ENCODE results near the gene ZBTB5. TPM values are rescaled to one million over a fixed set of nuclear protein-coding genes. Genes with fewer than 3 reads are reported as not detected.

The ZBTB5 gene
- total and polyA plus RNA-seq, 2 of the 13 experiments (the other 11 are each of a cell fraction or from before 2014, with no cell fraction given) = 12.5 to 20.5 TPM

DNA sequence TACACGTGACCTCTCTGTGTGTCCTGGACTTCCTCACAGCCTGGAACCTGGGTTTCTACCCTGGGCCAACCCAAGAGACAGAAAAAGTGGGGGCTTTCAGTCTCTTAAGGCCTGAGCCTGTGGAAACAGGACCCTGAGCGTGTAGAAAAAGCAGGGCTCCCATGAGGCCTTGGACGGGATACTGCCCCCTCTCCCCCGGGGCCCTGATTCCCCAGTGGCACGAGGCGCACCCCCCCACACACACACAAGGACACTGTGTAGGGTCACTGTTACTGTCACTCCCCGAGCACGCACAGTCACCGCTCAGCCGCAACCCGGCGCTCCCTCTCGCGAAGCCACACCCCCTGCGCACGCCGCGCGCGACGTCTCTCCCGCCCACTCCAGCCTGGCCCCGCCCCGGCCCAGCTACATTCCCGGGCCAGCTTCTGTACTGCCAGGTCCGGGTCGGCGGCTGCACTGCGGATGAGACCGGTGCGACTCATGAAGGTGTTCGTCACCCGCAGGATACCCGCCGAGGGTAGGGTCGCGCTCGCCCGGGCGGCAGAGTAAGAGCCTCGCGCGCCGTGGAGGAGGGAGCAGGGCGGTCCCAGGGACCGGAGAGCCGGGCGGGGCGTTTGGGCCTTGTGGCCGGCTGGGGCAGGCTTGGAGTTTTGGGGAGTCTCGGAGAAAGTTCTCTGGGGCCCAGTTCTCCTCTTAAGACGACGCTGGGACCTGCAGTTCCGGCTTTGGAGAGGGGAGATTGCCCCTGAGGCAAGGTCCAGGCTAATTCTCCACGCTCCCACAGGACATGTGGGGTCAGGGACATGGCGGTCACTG, 42.8 kb downstream of the ZBTB5 start, which contains the start of gene GRHPR (continued):
- TF ChIP-seq, protein P1, sequence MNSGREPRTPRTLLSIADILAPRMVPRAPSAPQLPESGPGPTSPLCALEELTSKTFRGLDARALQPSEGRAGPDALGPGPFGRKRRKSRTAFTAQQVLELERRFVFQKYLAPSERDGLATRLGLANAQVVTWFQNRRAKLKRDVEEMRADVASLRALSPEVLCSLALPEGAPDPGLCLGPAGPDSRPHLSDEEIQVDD (CRISPR knock-in tag; IDR thresholded peaks at IDR 0.05; ENCODE audit: borderline replicate concordance) = no peak
- TF ChIP-seq DMAP1 (CRISPR knock-in tag; IDR thresholded peaks at IDR 0.05) = no peak; the same call in 1 of the 2 replicates
- no peak for TF ChIP-seq RARG (CRISPR knock-in tag; IDR thresholded peaks at IDR 0.05; ENCODE audit: low read depth)
- TF ChIP-seq ZNF292 (CRISPR knock-in tag; IDR thresholded peaks at IDR 0.05; ENCODE audit: borderline replicate concordance, low read depth) = peak; percentile 63; the same call in 1 of the 2 replicates
- no peak; the same call in 1 of the 2 replicates for TF ChIP-seq ZSCAN12 (CRISPR knock-in tag; IDR thresholded peaks at IDR 0.05)
- peak; percentile 68; the same call in 1 of the 2 replicates for TF ChIP-seq MTF2 (CRISPR knock-in tag; IDR thresholded peaks at IDR 0.05; ENCODE audit: borderline replicate concordance)
- TF ChIP-seq NFATC3 (CRISPR knock-in tag; IDR thresholded peaks at IDR 0.05) = 0 out of 2 replicates have a peak, but pooled peaks have one; percentile 55
- no peak for TF ChIP-seq MAFG (CRISPR knock-in tag; IDR thresholded peaks at IDR 0.05)
- peak; percentile 24; the same call in 1 of the 2 replicates for TF ChIP-seq SMAD9 (CRISPR knock-in tag; IDR thresholded peaks at IDR 0.05)
- no peak for TF ChIP-seq ZNF451 (CRISPR knock-in tag; IDR thresholded peaks at IDR 0.05)
- TF ChIP-seq ZBTB21 (CRISPR knock-in tag; IDR thresholded peaks at IDR 0.05) = no peak
- no peak for TF ChIP-seq EZH2 (conservative IDR thresholded peaks at IDR 0.05; ENCODE audit: low read depth, low read length)
- TF ChIP-seq, protein P2, sequence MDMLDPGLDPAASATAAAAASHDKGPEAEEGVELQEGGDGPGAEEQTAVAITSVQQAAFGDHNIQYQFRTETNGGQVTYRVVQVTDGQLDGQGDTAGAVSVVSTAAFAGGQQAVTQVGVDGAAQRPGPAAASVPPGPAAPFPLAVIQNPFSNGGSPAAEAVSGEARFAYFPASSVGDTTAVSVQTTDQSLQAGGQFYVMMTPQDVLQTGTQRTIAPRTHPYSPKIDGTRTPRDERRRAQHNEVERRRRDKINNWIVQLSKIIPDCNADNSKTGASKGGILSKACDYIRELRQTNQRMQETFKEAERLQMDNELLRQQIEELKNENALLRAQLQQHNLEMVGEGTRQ (IDR thresholded peaks at IDR 0.05; ENCODE audit: low read depth, low read length) = no peak; the same call in 1 of the 2 replicates
- TF ChIP-seq, protein P2 (CRISPR knock-in tag; IDR thresholded peaks at IDR 0.05; ENCODE audit: borderline replicate concordance) = peak; percentile 75
- TF ChIP-seq ZNF431 (CRISPR knock-in tag; IDR thresholded peaks at IDR 0.05; ENCODE audit: borderline replicate concordance, low read depth) = peak; percentile 64; the same call in 1 of the 2 replicates
- 0 out of 2 replicates have a peak, but pooled peaks have one; percentile 52 for TF ChIP-seq ZNF530 (CRISPR knock-in tag; IDR thresholded peaks at IDR 0.05; ENCODE audit: low read depth)
- TF ChIP-seq ZNF891 (CRISPR knock-in tag; IDR thresholded peaks at IDR 0.05) = 0 out of 2 replicates have a peak, but pooled peaks have one; percentile 27
- no peak for TF ChIP-seq FOXP1 (IDR thresholded peaks at IDR 0.05)
- no peak for TF ChIP-seq FOXP1 (CRISPR knock-in tag; IDR thresholded peaks at IDR 0.05)
- no peak for TF ChIP-seq ATF7 (IDR thresholded peaks at IDR 0.05)
- peak; percentile 59; the same call in 1 of the 2 replicates for TF ChIP-seq ATF7 (CRISPR knock-in tag; IDR thresholded peaks at IDR 0.05)
- TF ChIP-seq, protein P3, sequence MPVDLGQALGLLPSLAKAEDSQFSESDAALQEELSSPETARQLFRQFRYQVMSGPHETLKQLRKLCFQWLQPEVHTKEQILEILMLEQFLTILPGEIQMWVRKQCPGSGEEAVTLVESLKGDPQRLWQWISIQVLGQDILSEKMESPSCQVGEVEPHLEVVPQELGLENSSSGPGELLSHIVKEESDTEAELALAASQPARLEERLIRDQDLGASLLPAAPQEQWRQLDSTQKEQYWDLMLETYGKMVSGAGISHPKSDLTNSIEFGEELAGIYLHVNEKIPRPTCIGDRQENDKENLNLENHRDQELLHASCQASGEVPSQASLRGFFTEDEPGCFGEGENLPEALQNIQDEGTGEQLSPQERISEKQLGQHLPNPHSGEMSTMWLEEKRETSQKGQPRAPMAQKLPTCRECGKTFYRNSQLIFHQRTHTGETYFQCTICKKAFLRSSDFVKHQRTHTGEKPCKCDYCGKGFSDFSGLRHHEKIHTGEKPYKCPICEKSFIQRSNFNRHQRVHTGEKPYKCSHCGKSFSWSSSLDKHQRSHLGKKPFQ (CRISPR knock-in tag; IDR thresholded peaks at IDR 0.05; ENCODE audit: insufficient replicate concordance) = no peak
- TF ChIP-seq KMT2B (CRISPR knock-in tag; IDR thresholded peaks at IDR 0.05) = no peak; the same call in 1 of the 2 replicates
- TF ChIP-seq ZNF614 (CRISPR knock-in tag; IDR thresholded peaks at IDR 0.05; ENCODE audit: borderline replicate concordance) = peak; percentile 46; the same call in 1 of the 2 replicates
- TF ChIP-seq, protein P4, sequence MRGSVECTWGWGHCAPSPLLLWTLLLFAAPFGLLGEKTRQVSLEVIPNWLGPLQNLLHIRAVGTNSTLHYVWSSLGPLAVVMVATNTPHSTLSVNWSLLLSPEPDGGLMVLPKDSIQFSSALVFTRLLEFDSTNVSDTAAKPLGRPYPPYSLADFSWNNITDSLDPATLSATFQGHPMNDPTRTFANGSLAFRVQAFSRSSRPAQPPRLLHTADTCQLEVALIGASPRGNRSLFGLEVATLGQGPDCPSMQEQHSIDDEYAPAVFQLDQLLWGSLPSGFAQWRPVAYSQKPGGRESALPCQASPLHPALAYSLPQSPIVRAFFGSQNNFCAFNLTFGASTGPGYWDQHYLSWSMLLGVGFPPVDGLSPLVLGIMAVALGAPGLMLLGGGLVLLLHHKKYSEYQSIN (CRISPR knock-in tag; IDR thresholded peaks at IDR 0.05; ENCODE audit: borderline replicate concordance) = no peak

All from HepG2 (cell line).